ENCODE results near the gene OBI1. TPM values are rescaled to one million over a fixed set of nuclear protein-coding genes. Genes with fewer than 3 reads are reported as not detected.

Gene OBI1
- total RNA-seq, 2 donors from 2014 or later, result 16.7 to 28.6 TPM

- Histone ChIP-seq H3K9ac (ENCODE audit: extremely low read depth, low read length, poor library complexity, severe bottlenecking) (no peak overlapping the region), H3K27me3 (ENCODE audit: control insufficient read depth, insufficient read depth, low read length, poor library complexity, severe bottlenecking) (no peaks in the 10 kb centered on the region), H3K27ac (ENCODE audit: low read depth, low read length) (no peak overlapping the region), H3K4me3 (ENCODE audit: low read length) (no peak overlapping the region), H3K9me3 (ENCODE audit: control insufficient read depth, low read length) (no peaks in the 10 kb centered on the region), H3K4me1 (ENCODE audit: control insufficient read depth, insufficient read depth, low read length) (no peaks in the 10 kb centered on the region), H3K36me3 (ENCODE audit: control insufficient read depth, insufficient read depth, low read length) (peaks cover 69% of the 10 kb centered on the region)
- DNase-seq, result no peak
- H3K9me3 Mint-ChIP-seq, result no peaks in the 10 kb centered on the region
- no peaks in the 10 kb centered on the region for H3K27me3 Mint-ChIP-seq (ENCODE audit: insufficient read depth)
- H3K36me3 Mint-ChIP-seq (ENCODE audit: low read depth), result peaks cover 54% of the 10 kb centered on the region
- H3K4me1 Mint-ChIP-seq, result no peaks in the 10 kb centered on the region
- WGBS, 2 experiments (ENCODE audit: insufficient coverage in 1 of 2, insufficient read length in 1 of 2), result 96 to 100% methylated on average over 1 to 3 of the region's 4 CpGs
- H3K4me3 Mint-ChIP-seq, result no peak overlapping the region
- H3K27ac Mint-ChIP-seq, result no peak overlapping the region
- TF ChIP-seq, protein P1, sequence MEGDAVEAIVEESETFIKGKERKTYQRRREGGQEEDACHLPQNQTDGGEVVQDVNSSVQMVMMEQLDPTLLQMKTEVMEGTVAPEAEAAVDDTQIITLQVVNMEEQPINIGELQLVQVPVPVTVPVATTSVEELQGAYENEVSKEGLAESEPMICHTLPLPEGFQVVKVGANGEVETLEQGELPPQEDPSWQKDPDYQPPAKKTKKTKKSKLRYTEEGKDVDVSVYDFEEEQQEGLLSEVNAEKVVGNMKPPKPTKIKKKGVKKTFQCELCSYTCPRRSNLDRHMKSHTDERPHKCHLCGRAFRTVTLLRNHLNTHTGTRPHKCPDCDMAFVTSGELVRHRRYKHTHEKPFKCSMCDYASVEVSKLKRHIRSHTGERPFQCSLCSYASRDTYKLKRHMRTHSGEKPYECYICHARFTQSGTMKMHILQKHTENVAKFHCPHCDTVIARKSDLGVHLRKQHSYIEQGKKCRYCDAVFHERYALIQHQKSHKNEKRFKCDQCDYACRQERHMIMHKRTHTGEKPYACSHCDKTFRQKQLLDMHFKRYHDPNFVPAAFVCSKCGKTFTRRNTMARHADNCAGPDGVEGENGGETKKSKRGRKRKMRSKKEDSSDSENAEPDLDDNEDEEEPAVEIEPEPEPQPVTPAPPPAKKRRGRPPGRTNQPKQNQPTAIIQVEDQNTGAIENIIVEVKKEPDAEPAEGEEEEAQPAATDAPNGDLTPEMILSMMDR (conservative IDR thresholded peaks at IDR 0.05), result no peak
Measured at GRCh38 chr13:78638216-78638615, 20.7 kb downstream of the OBI1 start.

GRCh38 chr13:78636495-78636894, 22.5 kb downstream of the OBI1 start:
- Mint-ChIP-seq H3K36me3 (ENCODE audit: low read depth) (peaks cover 64% of the 10 kb centered on the region), H3K27ac (no peak overlapping the region)
- TF ChIP-seq, protein P1 (conservative IDR thresholded peaks at IDR 0.05), result no peak

DNA sequence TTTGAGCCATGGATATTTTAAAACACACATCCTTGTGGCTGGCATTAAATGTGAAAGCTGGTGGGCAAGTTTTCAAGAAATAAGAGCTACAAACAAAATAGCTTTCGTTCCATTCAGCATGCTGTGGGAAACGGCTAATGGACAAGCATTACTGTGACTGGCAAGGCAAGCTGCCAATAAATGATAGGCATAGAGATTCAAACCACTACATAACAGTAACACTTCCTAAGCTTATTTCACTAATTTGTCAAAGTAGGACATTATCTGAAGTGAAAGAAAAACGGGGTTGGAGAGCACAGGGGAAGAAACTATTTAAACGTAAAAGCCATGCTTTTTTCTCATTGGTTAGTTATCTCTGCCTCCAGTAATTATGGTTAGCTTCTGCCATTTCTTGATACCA, 26.0 kb downstream of the OBI1 start:
- TF ChIP-seq, protein P1 (conservative IDR thresholded peaks at IDR 0.05), result no peak
- H3K9me3 Mint-ChIP-seq, result no peaks in the 10 kb centered on the region
- no peaks in the 10 kb centered on the region for H3K27me3 Mint-ChIP-seq (ENCODE audit: insufficient read depth)
- H3K4me1 ChIP-seq (ENCODE audit: control insufficient read depth, insufficient read depth, low read length), result no peaks in the 10 kb centered on the region
- H3K9ac ChIP-seq (ENCODE audit: extremely low read depth, low read length, poor library complexity, severe bottlenecking), result no peak overlapping the region
- no peak for DNase-seq
- no peak overlapping the region for H3K4me3 ChIP-seq (ENCODE audit: low read length)
- H3K4me1 Mint-ChIP-seq, result no peaks in the 10 kb centered on the region
- no peak overlapping the region for H3K4me3 Mint-ChIP-seq
- peaks cover 66% of the 10 kb centered on the region for H3K36me3 ChIP-seq (ENCODE audit: control insufficient read depth, insufficient read depth, low read length)
- no peak overlapping the region for H3K27ac Mint-ChIP-seq
- peaks cover 56% of the 10 kb centered on the region for H3K36me3 Mint-ChIP-seq (ENCODE audit: low read depth)
- no peaks in the 10 kb centered on the region for H3K9me3 ChIP-seq (ENCODE audit: control insufficient read depth, low read length)
- no peak overlapping the region for H3K27ac ChIP-seq (ENCODE audit: low read depth, low read length)
- 95 to 100% methylated on average over 1 to 4 of the region's 4 CpGs for WGBS, 2 experiments (ENCODE audit: insufficient coverage in 1 of 2, insufficient read length in 1 of 2)
- H3K27me3 ChIP-seq (ENCODE audit: control insufficient read depth, insufficient read depth, low read length, poor library complexity, severe bottlenecking), result no peaks in the 10 kb centered on the region

More at GRCh38 chr13:78636495-78636894, 22.5 kb downstream of the OBI1 start:
- no peaks in the 10 kb centered on the region for H3K4me1 Mint-ChIP-seq
- no peak overlapping the region for H3K27ac ChIP-seq (ENCODE audit: low read depth, low read length)
- no peaks in the 10 kb centered on the region for H3K27me3 ChIP-seq (ENCODE audit: control insufficient read depth, insufficient read depth, low read length, poor library complexity, severe bottlenecking)
- no peaks in the 10 kb centered on the region for H3K9me3 Mint-ChIP-seq
- no peak overlapping the region for H3K4me3 Mint-ChIP-seq
- H3K4me1 ChIP-seq (ENCODE audit: control insufficient read depth, insufficient read depth, low read length), result no peaks in the 10 kb centered on the region
- H3K9me3 ChIP-seq (ENCODE audit: control insufficient read depth, low read length), result no peaks in the 10 kb centered on the region
- peaks cover 76% of the 10 kb centered on the region for H3K36me3 ChIP-seq (ENCODE audit: control insufficient read depth, insufficient read depth, low read length)
- DNase-seq, result no peak
- no peaks in the 10 kb centered on the region for H3K27me3 Mint-ChIP-seq (ENCODE audit: insufficient read depth)
- H3K9ac ChIP-seq (ENCODE audit: extremely low read depth, low read length, poor library complexity, severe bottlenecking), result no peak overlapping the region
- no peak overlapping the region for H3K4me3 ChIP-seq (ENCODE audit: low read length)

All from endodermal cell (in vitro differentiated cells).